ENCODE measurements around the gene ATP8A2.
"Not testable (repeated sequence)": the region's sequence is repeated elsewhere in the genome, so short reads cannot be mapped to it uniquely, and the experiment has no call there.

Gene ATP8A2

GRCh38 chr13:25541434-25542123 is 169.8 kb downstream of the ATP8A2 start:
- TF ChIP-seq CTCF (IDR thresholded peaks at IDR 0.05; ENCODE audit: low read length, missing control alignments) = no peak
- no peak for DNase-seq (ENCODE audit: low read depth)
- no peak overlapping the region for H3K4me3 ChIP-seq (replicated peaks; ENCODE audit: low read depth, low read length)

GRCh38 chr13:25548991-25549390 is 177.2 kb downstream of the ATP8A2 start:
- H3K4me3 ChIP-seq (replicated peaks; ENCODE audit: low read depth, low read length); DNase-seq (ENCODE audit: low read depth): not testable (repeated sequence)

GRCh38 chr13:25561812-25562211 is 190.0 kb downstream of the ATP8A2 start:
- TF ChIP-seq CTCF (IDR thresholded peaks at IDR 0.05; ENCODE audit: low read length, missing control alignments) = no peak
- H3K4me3 ChIP-seq (replicated peaks; ENCODE audit: low read depth, low read length) = no peak overlapping the region
- no peak for DNase-seq (ENCODE audit: low read depth)

GRCh38 chr13:25570185-25570584 is 198.4 kb downstream of the ATP8A2 start:
- H3K4me3 ChIP-seq (replicated peaks; ENCODE audit: low read depth, low read length) = no peak overlapping the region
- TF ChIP-seq CTCF (IDR thresholded peaks at IDR 0.05; ENCODE audit: low read length, missing control alignments) = no peak
- DNase-seq (ENCODE audit: low read depth) = no peak

GRCh38 chr13:25571237-25571636 is 199.5 kb downstream of the ATP8A2 start:
- no peak overlapping the region for H3K4me3 ChIP-seq (replicated peaks; ENCODE audit: low read depth, low read length)
- no peak for DNase-seq (ENCODE audit: low read depth)
- TF ChIP-seq CTCF (IDR thresholded peaks at IDR 0.05; ENCODE audit: low read length, missing control alignments) = no peak

GRCh38 chr13:25572171-25572570 is 200.4 kb downstream of the ATP8A2 start:
- not testable (repeated sequence) for DNase-seq (ENCODE audit: low read depth); H3K4me3 ChIP-seq (replicated peaks; ENCODE audit: low read depth, low read length)

- no peak overlapping the region for H3K4me3 ChIP-seq (replicated peaks; ENCODE audit: low read depth, low read length)
- peak; percentile 90 for DNase-seq (ENCODE audit: low read depth)
Observed at GRCh38 chr13:25574437-25575411, 202.9 kb downstream of the ATP8A2 start.

More at GRCh38 chr13:25574437-25575411, 202.9 kb downstream of the ATP8A2 start:
- TF ChIP-seq CTCF (IDR thresholded peaks at IDR 0.05; ENCODE audit: low read length, missing control alignments) = peak; percentile 96
